HepG2 (cell line): ENCODE measurements around the gene THOP1. TPM values are rescaled to one million over a fixed set of nuclear protein-coding genes. Genes with fewer than 3 reads are reported as not detected.

Experiments used
- ARID5B ChIP-seq: IDR thresholded peaks from 2 replicates; pipeline ENCODE4 v1.4.0; 2020; ENCODE audit warnings: mild to moderate bottlenecking, missing genetic modification reagents
- BHLHE40 ChIP-seq: IDR thresholded peaks from 2 replicates; pipeline ENCODE4 v1.6.1; 2011; ENCODE audit warnings: low read length, improper control_type of control experiment
- CEBPG ChIP-seq: IDR thresholded peaks from 2 replicates; pipeline ENCODE4 v1.6.1; 2016
- ELK4 ChIP-seq: sonication (generic); formaldehyde crosslinking; IDR thresholded peaks from 2 replicates; pipeline ENCODE4 v1.9.0; 2021; ENCODE audit warnings: missing genetic modification reagents, borderline replicate concordance
- ETS1 ChIP-seq: sonication (generic); formaldehyde crosslinking; IDR thresholded peaks from 2 replicates; pipeline ENCODE4 v1.4.0; 2020; ENCODE audit warnings: missing genetic modification reagents
- FOXA3 ChIP-seq: IDR thresholded peaks from 2 replicates; pipeline ENCODE4 v1.6.1; 2016; ENCODE audit warnings: missing genetic modification reagents, missing compliant biosample characterization
- FOXO1 ChIP-seq: sonication (generic); formaldehyde crosslinking; IDR thresholded peaks from 2 replicates; pipeline ENCODE4 v1.4.0; 2020; ENCODE audit warnings: missing genetic modification reagents
- FOXP1 ChIP-seq, 2 experiments: fragments of 450-650 bp in 1 of 2; IDR thresholded peaks; 2 replicates each; pipeline ENCODE4 v1.6.1; 2017 to 2018; ENCODE audit warnings: antibody characterized with exemption in 1 of 2
- GATAD2A ChIP-seq: IDR thresholded peaks from 2 replicates; pipeline ENCODE4 v1.6.1; 2016
- GZF1 ChIP-seq: sonication (generic); formaldehyde crosslinking; IDR thresholded peaks from 2 replicates; pipeline ENCODE4 v1.5.1; 2020; ENCODE audit warnings: mild to moderate bottlenecking, missing genetic modification reagents
- HES4 ChIP-seq: sonication (generic); formaldehyde crosslinking; IDR thresholded peaks from 2 replicates; pipeline ENCODE4 v1.9.0; 2021; ENCODE audit warnings: mild to moderate bottlenecking, missing genetic modification reagents, borderline replicate concordance
- HNF4A ChIP-seq: sonication (generic); formaldehyde crosslinking; IDR thresholded peaks from 2 replicates; pipeline ENCODE4 v1.4.0; 2020; ENCODE audit warnings: missing genetic modification reagents
- ISX ChIP-seq: sonication (generic); formaldehyde crosslinking; conservative IDR thresholded peaks from 2 replicates; pipeline ENCODE4 v1.5.0; 2020; ENCODE audit warnings: missing genetic modification reagents
- ONECUT2 ChIP-seq: sonication (generic); formaldehyde crosslinking; IDR thresholded peaks from 2 replicates; pipeline ENCODE4 v1.4.0; 2020; ENCODE audit warnings: missing genetic modification reagents
- PLRG1 ChIP-seq: fragments of 450-650 bp; conservative IDR thresholded peaks from 2 replicates; pipeline ENCODE4 v1.6.1; 2016
- SMAD3 ChIP-seq: sonication (generic); formaldehyde crosslinking; IDR thresholded peaks from 2 replicates; pipeline ENCODE4 v1.4.0; 2020; ENCODE audit warnings: missing genetic modification reagents
- SNAPC5 ChIP-seq: sonication (generic); formaldehyde crosslinking; IDR thresholded peaks from 2 replicates; pipeline ENCODE4 v1.8.1; 2023; ENCODE audit warnings: mild to moderate bottlenecking, missing genetic modification reagents, borderline replicate concordance
- SOX13 ChIP-seq, 3 experiments: fragments of 450-650 bp in 1 of 3; sonication (generic) in 1 of 3; formaldehyde crosslinking in 1 of 3; IDR thresholded peaks in 2 of 3; conservative IDR thresholded peaks in 1 of 3; 2 replicates each; pipeline versions ENCODE4 v1.5.0 to v1.6.1; 2016 to 2020; ENCODE audit warnings: antibody characterized with exemption in 1 of 3, mild to moderate bottlenecking in 1 of 3, missing compliant biosample characterization in 1 of 3, missing genetic modification reagents in 1 of 3, moderate library complexity in 1 of 3
- SRF ChIP-seq: IDR thresholded peaks from 2 replicates; pipeline ENCODE4 v1.6.1; 2011; ENCODE audit warnings: mild to moderate bottlenecking, low read depth, low read length, moderate library complexity
- TBP ChIP-seq: sonication (generic); formaldehyde crosslinking; IDR thresholded peaks from 2 replicates; pipeline ENCODE4 v1.5.0; 2020; ENCODE audit warnings: missing genetic modification reagents
- ZNF234 ChIP-seq: sonication (generic); formaldehyde crosslinking; conservative IDR thresholded peaks from 2 replicates; pipeline ENCODE4 v1.5.1; 2020; ENCODE audit warnings: mild to moderate bottlenecking, missing genetic modification reagents
- ZNF251 ChIP-seq: sonication (generic); formaldehyde crosslinking; IDR thresholded peaks from 2 replicates; pipeline ENCODE4 v1.9.0; 2021; ENCODE audit warnings: mild to moderate bottlenecking, missing genetic modification reagents
- ZNF30 ChIP-seq: sonication (generic); formaldehyde crosslinking; IDR thresholded peaks from 2 replicates; pipeline ENCODE4 v1.5.0; 2020; ENCODE audit warnings: mild to moderate bottlenecking, missing genetic modification reagents
- ZNF337 ChIP-seq: sonication (generic); formaldehyde crosslinking; IDR thresholded peaks from 2 replicates; pipeline ENCODE4 v1.5.1; 2020; ENCODE audit warnings: missing genetic modification reagents, low read depth, mild to moderate bottlenecking, borderline replicate concordance
- ZNF567 ChIP-seq: sonication (generic); formaldehyde crosslinking; IDR thresholded peaks from 2 replicates; pipeline ENCODE4 v1.8.1; 2023; ENCODE audit warnings: mild to moderate bottlenecking, missing genetic modification reagents, borderline replicate concordance
- ZNF580 ChIP-seq: IDR thresholded peaks from 2 replicates; pipeline ENCODE4 v1.6.1; 2016; ENCODE audit warnings: low read depth, borderline replicate concordance
- ZSCAN31 ChIP-seq: sonication (generic); formaldehyde crosslinking; IDR thresholded peaks from 2 replicates; pipeline ENCODE4 v1.5.0; 2020; ENCODE audit warnings: low read depth, mild to moderate bottlenecking, missing genetic modification reagents
- polyA plus RNA-seq, 8 experiments: library from polyadenylated mRNA; depleted of rRNA in 3 of 8; stranded (reverse) in 7 of 8; unstranded in 1 of 8; fragments of >200 nt; fragmentation: Illumina TruSeq in 4 of 8; extraction: Trizol in 4 of 8; gene quantifications; 2 replicates each; pipeline versions ENCODE4 v1.2.1 to v1.2.3, GENCODE V29; 2011 to 2016; ENCODE audit warnings: low read depth in 4 of 8, missing spikeins in 1 of 8, mixed read lengths in 1 of 8; ENCODE audit not compliant: insufficient read depth in 1 of 8
- total RNA-seq, 5 experiments: library from RNA; depleted of rRNA; stranded (reverse); fragments of >200 nt; fragmentation: Illumina TruSeq; extraction: Trizol; gene quantifications; 2 replicates each; pipeline ENCODE4 v1.2.3, GENCODE V29; 2016; ENCODE audit warnings: low read depth in 1 of 5

The THOP1 gene
- total and polyA plus RNA-seq, 2 of the 13 experiments (the other 11 are each of a cell fraction or from before 2014, with no cell fraction given) = 74.4 to 116 TPM

GRCh38 chr19:2854849-2855248, 69.5 kb downstream of the THOP1 start (continued):
- TF ChIP-seq ZNF234 (CRISPR knock-in tag) (no peak), FOXA3 (no peak), ETS1 (CRISPR knock-in tag) (no peak), ZNF580 (CRISPR knock-in tag) (no peak), FOXP1 (IDR thresholded peaks at IDR 0.05) (no peak), FOXP1 (CRISPR knock-in tag; IDR thresholded peaks at IDR 0.05) (0 out of 2 replicates have a peak, but pooled peaks have one; percentile 35), ZSCAN31 (CRISPR knock-in tag) (no peak), SOX13 (IDR thresholded peaks at IDR 0.05) (no peak), SOX13 (CRISPR knock-in tag; conservative IDR thresholded peaks at IDR 0.05 in 1 of 2, IDR thresholded peaks at IDR 0.05 in 1 of 2) (0 out of 4 replicates have a peak, but pooled peaks of 1 of the 2 experiments have one; percentile 21), SRF (no peak), FOXO1 (CRISPR knock-in tag) (0 out of 2 replicates have a peak, but pooled peaks have one; percentile 25), TBP (CRISPR knock-in tag) (no peak), ZNF30 (CRISPR knock-in tag) (no peak), PLRG1 (no peak), SMAD3 (CRISPR knock-in tag) (no peak), SNAPC5 (CRISPR knock-in tag) (no peak), ELK4 (no peak), ONECUT2 (CRISPR knock-in tag) (no peak), HES4 (no peak), ZNF251 (CRISPR knock-in tag) (no peak), BHLHE40 (peak; percentile 60; the same call in 1 of the 2 replicates), ISX (CRISPR knock-in tag) (no peak), CEBPG (CRISPR knock-in tag) (peak; percentile 31; the same call in 1 of the 2 replicates), ZNF337 (CRISPR knock-in tag) (no peak), HNF4A (CRISPR knock-in tag) (peak; percentile 81), GATAD2A (CRISPR knock-in tag) (peak; percentile 64; the same call in 1 of the 2 replicates), GZF1 (CRISPR knock-in tag) (no peak), ZNF567 (no peak), ARID5B (peak; percentile 58)
